A549 (cell line): ENCODE measurements around the gene HOXC6.

Experiments used
- CEBPB ChIP-seq, 2 experiments: fragments of >200 bp in 1 of 2; sonication (Bioruptor Twin) in 1 of 2; formaldehyde crosslinking in 1 of 2; IDR thresholded peaks; 2 replicates each; pipeline ENCODE4 v1.6.1; 2012 to 2016
- CTCF ChIP-seq: fragments of >200 bp; sonication (Bioruptor Twin); formaldehyde crosslinking; IDR thresholded peaks from 3 replicates; pipeline ENCODE4 v1.5.1; 2016
- MAFK ChIP-seq: fragments of 450-650 bp; IDR thresholded peaks from 2 replicates; pipeline ENCODE4 v1.6.1; 2014; ENCODE audit not compliant: partially characterized antibody
- NPAS2 ChIP-seq: fragments of 250-450 bp; sonication (Bioruptor Pico); IDR thresholded peaks from 2 replicates; pipeline ENCODE4 v1.8.0; 2022; ENCODE audit warnings: mild to moderate bottlenecking, moderate library complexity, borderline replicate concordance
- RARB ChIP-seq: fragments of 250-450 bp; sonication (Bioruptor Pico); IDR thresholded peaks from 2 replicates; pipeline ENCODE4 v1.8.0; 2021; ENCODE audit warnings: mild to moderate bottlenecking, moderate library complexity
- SMC3 ChIP-seq: fragments of >200 bp; sonication (Bioruptor Twin); formaldehyde crosslinking; IDR thresholded peaks from 3 replicates; pipeline ENCODE4 v1.6.1; 2018; ENCODE audit warnings: inconsistent platforms

- TF ChIP-seq MAFK (no peak), NPAS2 (no peak), RARB (CRISPR knock-in tag) (no peak), CTCF (no peak), SMC3 (no peak), CEBPB (IDR thresholded peaks at IDR 0.05) (no peak)
These were observed 22.2 kb downstream of the HOXC6 start for GRCh38 chr12:54050482-54050810.
